Keratinocyte (primary cell): ENCODE data around the gene NFIC. TPM values are rescaled to one million over a fixed set of nuclear protein-coding genes. Genes with fewer than 3 reads are reported as not detected.

Experiments used
- DNase-seq: peaks from one replicate; pipeline ENCODE4 v3.0.0-alpha.2; 2011; ENCODE audit warnings: low read depth, missing footprints, low spot score
- FAIRE-seq: peaks from 2 replicates; lab custom pipeline; 2011; peaks lifted over from hg19 to GRCh38; lab: Jason Lieb, UNC
- H2AFZ ChIP-seq: 2 replicates; pipeline ENCODE4 v1.6.0; 2012; ENCODE audit warnings: low read length, control low read depth, inconsistent platforms; ENCODE audit not compliant: control insufficient read depth
- H3K27ac ChIP-seq: 2 replicates; pipeline ENCODE4 v1.5.1; 2011; ENCODE audit warnings: low read length; ENCODE audit not compliant: control insufficient read depth, insufficient read depth
- H3K27me3 ChIP-seq: 3 replicates; pipeline ENCODE4 v1.6.0; 2011; ENCODE audit warnings: low read length; ENCODE audit not compliant: control insufficient read depth, insufficient read depth; ENCODE audit errors: extremely low read depth
- H3K36me3 ChIP-seq, 2 experiments: 2 replicates in 1 of 2; 3 replicates in 1 of 2; pipeline ENCODE4 v1.5.1; 2011; ENCODE audit warnings: low read length in 2 of 2, mild to moderate bottlenecking in 1 of 2; ENCODE audit not compliant: control insufficient read depth in 2 of 2, insufficient read depth in 2 of 2; ENCODE audit errors: extremely low read depth in 1 of 2
- H3K4me1 ChIP-seq: 3 replicates; pipeline ENCODE4 v1.5.1; 2011; ENCODE audit warnings: low read length; ENCODE audit not compliant: control insufficient read depth, insufficient read depth; ENCODE audit errors: extremely low read depth
- H3K4me2 ChIP-seq: 3 replicates; pipeline ENCODE4 v1.6.0; 2011; ENCODE audit warnings: low read depth, low read length; ENCODE audit not compliant: control insufficient read depth, insufficient read depth; ENCODE audit errors: extremely low read depth
- H3K4me3 ChIP-seq, 3 experiments: fragments of 200-600 bp in 1 of 3; sonication (generic) in 1 of 3; 2 replicates in 2 of 3; 3 replicates in 1 of 3; pipeline ENCODE4 v1.5.1; 2011 to 2016; ENCODE audit warnings: low read length in 3 of 3, mild to moderate bottlenecking in 3 of 3, control low read depth in 2 of 3, inconsistent platforms in 1 of 3, low read depth in 1 of 3, mixed read lengths in 1 of 3, mixed run types in 1 of 3, moderate library complexity in 1 of 3; ENCODE audit not compliant: control insufficient read depth in 2 of 3, insufficient read depth in 2 of 3; ENCODE audit errors: extremely low read depth in 1 of 3
- H3K79me2 ChIP-seq: 2 replicates; pipeline ENCODE4 v1.6.0; 2012; ENCODE audit warnings: low read length; ENCODE audit not compliant: control insufficient read depth, insufficient read depth
- H3K9ac ChIP-seq: 3 replicates; pipeline ENCODE4 v1.6.0; 2011; ENCODE audit warnings: low read length; ENCODE audit not compliant: control insufficient read depth, insufficient read depth; ENCODE audit errors: extremely low read depth
- H3K9me1 ChIP-seq: 3 replicates; pipeline ENCODE4 v1.6.0; 2011; ENCODE audit warnings: low read length; ENCODE audit not compliant: control insufficient read depth, insufficient read depth; ENCODE audit errors: extremely low read depth
- H3K9me3 ChIP-seq: 2 replicates; pipeline ENCODE4 v1.5.1; 2012; ENCODE audit warnings: low read depth, low read length; ENCODE audit not compliant: control insufficient read depth
- H4K20me1 ChIP-seq: 3 replicates; pipeline ENCODE4 v1.6.0; 2011; ENCODE audit warnings: low read length; ENCODE audit not compliant: control insufficient read depth, insufficient read depth; ENCODE audit errors: extremely low read depth
- CTCF ChIP-seq, 3 experiments: IDR thresholded peaks in 1 of 3; conservative IDR thresholded peaks in 1 of 3; optimal IDR thresholded peaks in 1 of 3; 2 replicates in 2 of 3; 3 replicates in 1 of 3; pipeline versions ENCODE3 to v1.5.1; 2011; ENCODE audit warnings: low read length in 3 of 3, mild to moderate bottlenecking in 3 of 3, moderate library complexity in 2 of 3, control low read depth in 1 of 3, inconsistent platforms in 1 of 3; ENCODE audit not compliant: insufficient read depth in 2 of 3; ENCODE audit errors: extremely low read depth in 1 of 3
- EZH2 ChIP-seq: IDR thresholded peaks from one replicate; pipeline ENCODE4 v1.6.1; 2012; ENCODE audit warnings: inconsistent platforms, mild to moderate bottlenecking, low read length, moderate library complexity
- dilution Hi-C: fragments of 300-500 bp; cut with MboI; formaldehyde crosslinking; loops from one replicate; pipeline ENCODE4 v1.7.0; 2020; ENCODE audit warnings: low sequenced_read_pairs; ENCODE audit not compliant: extremely low pct_ligation_motif_present
- polyA plus RNA-seq, 5 experiments: library from polyadenylated mRNA; depleted of rRNA in 3 of 5; stranded (reverse) in 3 of 5; stranded (forward) in 1 of 5; unstranded in 1 of 5; fragments of >200 nt; gene quantifications; 1 replicate in 1 of 5; 2 replicates in 3 of 5; 3 replicates in 1 of 5; pipeline versions ENCODE4 v1.2.1 to v1.2.3, GENCODE V29; 2011 to 2012; ENCODE audit warnings: missing spikeins in 2 of 5, low read depth in 1 of 5, low replicate concordance in 1 of 5

The NFIC gene
- polyA plus RNA-seq, 1 donor (not counting 4 experiments of a cell fraction or from before 2014, with no cell fraction given): 2.4 TPM

DNA sequence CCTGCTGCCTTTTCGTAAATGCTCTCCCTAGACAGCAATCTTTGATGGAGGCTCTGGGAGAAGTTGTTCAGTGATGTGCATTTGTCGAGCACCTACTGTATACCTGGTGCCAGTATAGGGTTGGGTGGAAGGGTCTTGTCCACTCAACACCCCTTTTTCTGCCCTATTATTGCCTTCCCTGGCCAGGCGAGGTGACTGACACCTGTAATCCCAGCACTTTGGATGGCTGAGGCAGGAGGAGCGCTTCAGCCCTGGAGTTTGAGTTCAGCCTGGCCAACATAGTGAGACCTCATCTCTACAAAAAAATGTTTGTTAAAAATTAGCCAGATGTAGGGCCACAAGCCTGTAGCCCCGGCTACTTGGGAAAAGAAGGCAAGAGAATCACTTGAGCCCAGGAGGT is 49.3 kb downstream of the NFIC start:
- Histone ChIP-seq H3K4me1 (no peaks in the 10 kb centered on the region), H4K20me1 (peaks cover 2% of the 10 kb centered on the region), H3K4me2 (no peak overlapping the region), H3K27me3 (no peaks in the 10 kb centered on the region), H3K27ac (no peak overlapping the region), H3K79me2 (peaks cover 30% of the 10 kb centered on the region), H3K36me3 (peaks cover 0 to 5% of the 10 kb centered on the region in 2 experiments), H3K9ac (no peak overlapping the region), H3K4me3 (no peak overlapping the region), H3K9me1 (no peaks in the 10 kb centered on the region), H3K9me3 (no peaks in the 10 kb centered on the region), H2AFZ (no peak overlapping the region)
- DNase-seq: no peak
- no peak for TF ChIP-seq EZH2
- no peak for TF ChIP-seq CTCF (optimal IDR thresholded peaks at IDR 0.05 in 1 of 3, IDR thresholded peaks at IDR 0.05 in 1 of 3, conservative IDR thresholded peaks at IDR 0.05 in 1 of 3; ENCODE audit: extremely low read depth in 1 of 3, insufficient read depth in 2 of 3, low read length in 3 of 3)
- no peak for FAIRE-seq
- dilution Hi-C loops: no loop called here

GRCh38 chr19:3420244-3420755 is 53.9 kb downstream of the NFIC start:
- no peaks in the 10 kb centered on the region for H3K9me1 ChIP-seq
- dilution Hi-C loops: no loop called here
- no peak overlapping the region for H2AFZ ChIP-seq
- H3K27ac ChIP-seq: no peak overlapping the region
- H3K4me1 ChIP-seq: no peaks in the 10 kb centered on the region
- no peaks in the 10 kb centered on the region for H3K27me3 ChIP-seq
- peaks cover 6 to 12% of the 10 kb centered on the region in 2 experiments for H3K36me3 ChIP-seq
- DNase-seq (no peak), FAIRE-seq (no peak)
- H3K4me3 ChIP-seq: no peak overlapping the region
- H3K9me3 ChIP-seq: no peaks in the 10 kb centered on the region
- TF ChIP-seq CTCF (optimal IDR thresholded peaks at IDR 0.05 in 1 of 3, IDR thresholded peaks at IDR 0.05 in 1 of 3, conservative IDR thresholded peaks at IDR 0.05 in 1 of 3; ENCODE audit: extremely low read depth in 1 of 3, insufficient read depth in 2 of 3, low read length in 3 of 3) (no peak), EZH2 (no peak)
- no peak overlapping the region for H3K4me2 ChIP-seq
- peaks cover 36% of the 10 kb centered on the region for H3K79me2 ChIP-seq
- no peak overlapping the region for H3K9ac ChIP-seq
- H4K20me1 ChIP-seq: no peaks in the 10 kb centered on the region
